Left kidney (tissue), 2 donors: ENCODE data around the gene PAPSS2. TPM values are rescaled to one million over a fixed set of nuclear protein-coding genes. Genes with fewer than 3 reads are reported as not detected.

Experiments
- DNase-seq: peaks from one replicate; pipeline ENCODE4 v3.0.0-alpha.2; 2013
- polyA plus RNA-seq: library from polyadenylated mRNA; unstranded; fragments of 120-200 nt; gene quantifications from one replicate; pipeline ENCODE4 v1.2.1, GENCODE V29; 2013; ENCODE audit not compliant: insufficient read length

Gene PAPSS2
- polyA plus RNA-seq, 1 donor, result 37.2 TPM

DNA sequence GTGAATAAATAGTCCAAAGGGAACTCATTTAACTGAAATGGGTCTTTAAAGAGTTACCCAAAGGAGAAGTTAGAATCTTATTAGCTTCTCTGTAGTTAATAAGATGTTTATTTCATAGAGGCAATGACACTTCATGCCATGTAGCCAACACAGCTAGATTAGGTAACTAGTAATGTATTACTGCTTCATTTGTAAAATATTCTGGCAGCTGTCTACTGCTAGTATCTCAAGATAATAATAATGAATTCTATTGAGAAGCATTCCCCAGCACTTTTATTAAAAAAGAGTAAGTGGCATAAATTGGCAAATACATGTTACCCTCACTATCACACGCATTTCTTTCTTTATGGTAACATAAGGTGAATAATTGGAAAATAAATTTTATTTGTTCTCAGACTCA, 10.1 kb downstream of the PAPSS2 start:
- no peak for DNase-seq

DNA sequence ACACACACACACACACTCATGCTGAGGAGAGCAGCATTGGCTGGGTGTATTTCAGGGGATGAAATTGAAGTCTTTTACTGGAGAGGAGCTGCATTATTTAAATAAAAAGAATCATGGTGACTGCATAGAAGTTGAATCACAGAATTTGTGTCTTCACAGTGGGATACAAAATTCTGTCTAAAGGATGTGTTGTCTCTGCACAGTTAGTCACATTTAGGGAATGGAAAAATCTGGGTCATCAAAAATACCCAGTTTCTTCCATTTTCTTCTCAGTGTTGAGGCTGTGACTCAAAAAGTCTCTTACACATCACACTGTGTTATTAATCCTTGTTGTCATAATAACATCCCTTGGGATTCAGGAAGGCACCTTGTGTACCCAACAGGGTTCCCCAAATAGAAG, 10.9 kb downstream of the PAPSS2 start:
- DNase-seq, result no peak

DNA sequence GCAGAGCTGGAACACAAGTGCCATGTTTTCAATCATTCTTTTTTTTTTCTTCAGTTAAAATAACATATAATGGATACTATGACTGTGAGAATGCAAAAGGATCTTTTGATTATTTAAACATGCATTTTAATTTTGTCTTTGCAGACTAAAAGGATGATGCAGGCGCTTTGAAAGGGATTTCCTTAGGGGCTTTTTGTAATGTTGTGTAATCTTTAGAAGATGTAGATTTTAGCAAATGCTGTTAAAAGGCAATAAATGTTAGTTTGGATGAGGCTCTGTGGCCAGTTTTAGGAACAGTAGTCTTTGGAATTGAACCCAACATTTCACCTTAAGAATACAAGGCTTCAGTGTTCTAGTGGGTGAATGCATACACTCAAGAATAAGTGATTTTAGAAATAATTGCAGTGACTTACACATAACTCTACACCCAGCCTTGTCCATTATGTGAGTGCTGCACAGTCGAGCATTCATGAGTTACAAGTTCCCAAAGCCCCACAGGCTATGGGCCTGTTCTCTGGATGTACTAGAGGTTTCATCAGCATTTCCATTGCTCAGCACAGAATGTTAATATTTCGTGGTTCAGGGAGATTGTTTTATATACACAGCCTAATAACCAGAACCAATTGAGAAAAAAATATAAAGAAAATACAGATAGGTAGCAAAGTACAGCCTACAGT, 11.6 kb downstream of the PAPSS2 start:
- DNase-seq, result no peak

DNA sequence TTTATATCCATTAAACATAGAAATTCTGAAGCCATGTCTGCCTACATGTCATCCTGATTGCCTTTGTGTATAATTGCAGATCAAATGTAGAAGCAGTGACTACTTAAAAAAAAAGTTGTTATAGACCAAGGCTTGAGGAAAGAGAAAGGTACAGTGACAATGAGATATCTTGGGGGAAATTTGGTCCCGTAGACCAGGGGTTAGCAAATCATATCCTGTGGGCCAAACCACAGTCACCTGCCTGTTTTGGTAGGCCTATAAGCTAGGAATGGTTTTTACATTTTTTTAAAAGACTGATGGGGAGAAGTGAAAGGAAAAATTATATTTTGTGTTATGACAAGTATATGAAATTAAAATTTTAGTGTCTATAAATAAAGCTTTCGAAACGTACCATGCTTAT, 12.9 kb downstream of the PAPSS2 start:
- DNase-seq, result no peak

DNA sequence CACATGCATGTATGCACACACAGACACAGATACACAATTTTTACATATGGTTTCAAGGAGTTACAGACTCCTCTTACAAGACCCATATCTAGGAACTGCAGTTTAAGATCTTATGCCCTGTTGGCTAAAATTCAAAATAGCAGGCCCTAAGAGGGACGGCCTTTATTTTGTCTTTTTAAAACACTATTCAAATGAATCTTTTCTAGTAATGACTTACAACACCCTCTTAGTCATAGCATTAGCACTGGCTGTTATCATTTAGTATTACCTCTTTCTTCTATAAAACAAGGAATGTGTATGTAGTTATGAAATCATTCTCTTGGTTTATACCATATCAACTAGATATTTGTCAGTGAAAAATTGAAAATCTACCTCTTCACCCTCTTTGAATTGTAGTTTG, 15.3 kb downstream of the PAPSS2 start:
- no peak for DNase-seq

DNA sequence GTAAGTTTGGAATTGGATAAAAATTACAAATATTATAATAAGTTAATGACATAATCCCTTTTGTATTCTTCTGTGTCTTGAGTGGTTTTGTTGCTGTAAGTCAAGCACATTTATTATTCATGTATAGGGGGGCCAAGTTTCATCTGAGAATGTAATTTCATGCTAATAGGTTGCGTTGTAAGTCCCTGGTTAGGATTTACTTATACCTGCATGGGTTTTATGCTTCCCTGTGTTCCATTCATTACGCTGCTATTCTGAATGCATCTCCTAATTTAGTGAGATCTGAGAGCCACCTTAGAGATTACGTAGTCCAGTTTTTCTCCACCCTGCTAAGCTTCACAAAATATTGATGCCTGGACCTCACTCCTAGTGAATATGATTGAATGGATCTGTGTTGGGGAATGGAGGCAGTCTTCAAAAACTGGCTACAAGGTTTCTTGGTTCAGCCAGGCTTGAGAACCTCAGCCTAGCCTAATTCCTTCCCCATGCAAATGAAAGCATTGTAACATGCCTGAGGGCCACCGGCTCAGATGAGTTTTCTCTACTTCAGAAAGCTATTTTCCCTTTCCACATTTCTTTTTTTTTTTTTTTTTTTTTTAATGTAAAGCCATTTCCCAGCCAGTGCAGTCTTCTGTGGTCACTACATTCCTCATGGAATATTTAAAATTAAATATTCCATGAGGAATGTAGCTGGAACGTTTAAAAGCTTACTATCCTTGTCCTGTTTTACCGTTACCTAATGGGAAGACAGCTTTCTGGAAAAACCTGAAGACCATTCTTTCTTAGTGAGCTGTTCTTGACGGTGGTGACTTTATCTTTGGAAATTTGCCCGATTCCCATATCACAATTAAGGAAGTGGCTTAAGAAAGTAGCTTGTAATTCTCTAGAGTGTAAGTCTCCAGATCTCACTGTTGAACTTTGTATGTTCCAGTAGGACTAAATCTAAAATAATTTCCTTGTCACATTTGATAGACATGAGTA, 16.0 kb downstream of the PAPSS2 start:
- no peak for DNase-seq

DNA sequence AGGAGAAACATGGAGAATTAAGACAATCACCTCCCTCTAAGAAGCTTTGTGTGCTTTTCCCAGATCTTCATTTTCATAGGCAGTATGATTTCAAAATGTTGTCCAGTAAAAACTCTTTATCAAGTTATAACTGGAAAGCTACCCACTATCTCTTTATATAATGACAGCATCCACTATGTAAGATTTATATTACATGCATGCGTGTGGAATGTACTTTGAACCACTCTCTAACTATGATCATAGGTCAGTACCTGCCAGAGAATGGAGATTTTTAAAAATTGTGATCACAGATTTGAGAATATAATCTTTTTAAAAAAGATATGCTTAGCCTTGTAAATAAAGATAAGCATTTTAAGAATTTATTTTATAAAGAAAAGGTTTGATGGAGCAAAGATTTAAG, 17.9 kb downstream of the PAPSS2 start:
- DNase-seq, result no peak

DNA sequence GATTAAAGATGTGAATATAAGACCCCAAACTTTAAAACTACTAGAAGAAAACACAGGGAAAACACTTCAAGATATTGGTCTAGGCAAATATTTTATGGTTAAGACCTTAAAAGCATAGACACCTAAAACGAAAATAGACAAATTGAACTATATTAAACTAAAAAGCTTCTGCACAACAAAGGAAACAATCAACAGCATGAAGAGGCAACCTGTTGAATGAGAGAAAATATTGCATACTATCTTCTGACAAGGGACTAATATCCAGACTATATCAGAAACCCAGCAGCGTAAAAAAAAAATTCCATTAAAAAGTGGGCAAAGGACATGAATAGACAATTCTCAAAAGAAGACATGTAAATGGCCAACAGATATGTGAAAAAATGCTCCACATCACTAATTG, 18.6 kb downstream of the PAPSS2 start:
- DNase-seq, result no peak

DNA sequence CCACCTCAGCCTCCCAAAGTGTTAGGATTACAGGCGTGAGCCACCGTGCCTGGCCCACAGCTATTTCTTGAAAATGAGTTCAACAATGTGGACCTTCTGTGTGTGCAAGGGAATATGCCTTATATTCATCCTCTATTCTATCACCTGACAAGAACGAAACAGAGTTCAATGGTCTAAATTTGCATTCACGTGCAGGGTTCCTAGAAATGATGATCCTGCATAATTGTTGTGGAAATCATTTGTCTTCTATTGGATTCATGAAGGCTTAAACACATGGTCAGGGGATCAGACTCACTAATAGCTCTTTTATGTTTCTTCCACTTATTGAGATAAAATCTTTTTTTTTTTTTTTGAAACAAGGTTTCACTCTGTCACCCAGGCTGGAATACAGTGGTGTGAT, 23.7 kb downstream of the PAPSS2 start:
- no peak for DNase-seq

DNA sequence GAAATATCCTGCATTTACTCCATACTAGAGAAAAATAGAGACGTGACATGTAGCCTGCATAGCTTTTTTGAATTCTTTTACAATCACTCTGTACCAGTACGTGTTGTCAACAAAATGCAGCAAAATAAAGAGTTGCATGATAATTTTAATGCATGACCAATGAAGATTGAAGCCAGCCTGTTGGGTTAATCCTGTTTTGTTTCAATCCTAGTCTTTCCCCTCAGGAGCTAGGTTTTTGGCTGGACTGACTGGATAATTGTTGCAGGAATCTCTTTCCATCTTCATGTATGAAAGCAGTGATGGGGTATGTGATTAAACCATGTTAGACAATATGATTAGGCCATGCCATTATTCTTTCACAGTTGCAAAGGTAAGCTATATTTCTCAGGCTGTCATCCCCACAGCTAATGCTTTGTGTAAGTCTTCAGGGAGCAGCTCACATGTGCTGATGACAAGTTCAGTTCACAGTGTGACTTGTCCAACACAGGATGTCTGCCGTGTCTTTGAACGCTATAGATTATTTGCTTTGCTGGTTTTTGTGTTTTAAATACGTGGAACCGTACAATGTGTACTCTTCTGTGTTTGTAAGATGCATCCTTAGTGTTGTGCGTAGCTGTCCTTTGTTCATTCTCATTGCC, 24.4 kb downstream of the PAPSS2 start:
- DNase-seq, result no peak

DNA sequence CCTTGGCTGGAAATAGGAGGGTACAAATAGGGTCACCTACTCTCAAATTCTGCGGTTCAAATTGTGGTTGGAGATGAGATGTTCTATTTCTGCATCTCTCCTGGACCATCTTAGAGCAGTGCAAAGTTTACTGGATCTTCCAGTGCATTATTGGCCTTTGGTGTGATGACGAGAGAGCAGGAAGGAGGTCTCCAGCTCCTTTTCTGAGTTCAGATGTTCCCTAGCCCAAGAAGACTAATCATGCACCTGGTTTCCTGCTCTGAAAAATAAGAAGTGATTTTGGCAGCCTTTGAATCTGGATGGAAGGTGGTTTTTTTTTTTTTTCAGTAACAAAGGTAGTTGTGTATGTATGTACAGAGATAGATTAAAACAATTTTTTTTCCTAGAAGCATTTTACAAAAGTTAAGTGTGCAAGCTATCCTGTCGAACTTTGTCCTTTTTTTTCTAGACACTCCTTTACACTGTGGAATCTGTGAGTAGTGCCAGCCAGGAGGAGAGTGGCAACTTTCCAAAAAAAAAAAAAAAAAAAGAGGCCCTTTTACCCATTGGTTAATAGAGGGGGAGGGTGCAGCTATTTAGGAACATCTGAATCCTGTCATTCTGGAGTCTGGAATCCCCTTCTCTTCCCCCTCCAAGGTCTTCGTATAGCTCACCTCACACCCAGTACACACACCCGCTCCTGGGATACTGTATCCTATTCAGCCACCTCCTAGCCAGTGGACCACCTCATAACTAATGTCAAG, 26.3 kb downstream of the PAPSS2 start:
- DNase-seq, result no peak

DNA sequence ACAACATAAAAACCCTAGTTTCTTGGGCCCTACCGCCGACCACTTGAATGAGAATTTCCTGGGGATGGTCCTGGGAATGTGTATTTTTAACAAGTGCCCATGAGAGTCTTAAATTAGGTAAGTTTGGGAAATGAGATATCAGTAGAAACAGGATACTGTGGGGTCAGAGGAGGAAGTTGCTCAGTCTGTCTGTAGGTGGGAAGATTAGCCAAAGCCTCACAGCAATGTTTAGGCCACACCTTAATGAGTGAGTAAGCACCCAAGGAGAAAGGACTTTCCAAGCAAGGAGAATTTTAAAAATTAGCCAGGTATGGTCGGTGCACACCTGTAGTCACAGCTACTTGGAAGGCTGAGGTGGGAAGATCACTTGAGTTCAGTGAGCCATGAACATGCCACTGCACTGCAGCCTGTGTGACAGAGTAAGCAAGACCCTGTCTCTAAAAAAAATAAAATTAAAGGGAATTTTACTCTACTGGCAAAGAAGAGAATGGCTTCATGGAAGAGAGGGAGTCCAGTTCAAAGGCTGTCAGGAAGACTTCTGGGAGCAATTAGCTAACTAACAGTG, 31.9 kb downstream of the PAPSS2 start:
- no peak for DNase-seq

DNA sequence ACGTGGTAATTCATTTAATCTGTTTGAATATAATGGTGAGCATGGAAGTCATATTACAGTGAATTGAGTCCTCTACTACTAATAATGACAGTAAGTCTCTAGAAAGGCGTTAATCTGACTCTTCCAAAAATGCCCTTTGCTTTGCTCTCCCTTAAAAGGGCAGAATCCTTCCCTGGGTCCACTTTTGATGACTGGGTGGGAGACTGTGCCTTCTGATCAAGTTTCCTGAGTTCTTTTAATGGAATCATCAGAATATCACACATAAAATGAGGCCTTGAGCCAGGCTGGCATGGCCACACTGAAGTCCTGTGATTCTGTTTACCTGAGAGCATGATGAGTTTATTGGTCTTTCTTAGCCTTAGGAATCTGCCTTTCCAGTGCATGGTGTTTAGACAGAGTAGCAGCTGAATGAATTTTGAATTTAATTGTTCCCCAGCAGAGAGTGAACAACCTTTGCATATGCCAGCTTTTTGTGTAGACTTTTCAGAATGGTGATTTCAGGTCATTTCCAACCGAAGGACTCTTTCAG, 33.3 kb downstream of the PAPSS2 start:
- DNase-seq, result no peak

DNA sequence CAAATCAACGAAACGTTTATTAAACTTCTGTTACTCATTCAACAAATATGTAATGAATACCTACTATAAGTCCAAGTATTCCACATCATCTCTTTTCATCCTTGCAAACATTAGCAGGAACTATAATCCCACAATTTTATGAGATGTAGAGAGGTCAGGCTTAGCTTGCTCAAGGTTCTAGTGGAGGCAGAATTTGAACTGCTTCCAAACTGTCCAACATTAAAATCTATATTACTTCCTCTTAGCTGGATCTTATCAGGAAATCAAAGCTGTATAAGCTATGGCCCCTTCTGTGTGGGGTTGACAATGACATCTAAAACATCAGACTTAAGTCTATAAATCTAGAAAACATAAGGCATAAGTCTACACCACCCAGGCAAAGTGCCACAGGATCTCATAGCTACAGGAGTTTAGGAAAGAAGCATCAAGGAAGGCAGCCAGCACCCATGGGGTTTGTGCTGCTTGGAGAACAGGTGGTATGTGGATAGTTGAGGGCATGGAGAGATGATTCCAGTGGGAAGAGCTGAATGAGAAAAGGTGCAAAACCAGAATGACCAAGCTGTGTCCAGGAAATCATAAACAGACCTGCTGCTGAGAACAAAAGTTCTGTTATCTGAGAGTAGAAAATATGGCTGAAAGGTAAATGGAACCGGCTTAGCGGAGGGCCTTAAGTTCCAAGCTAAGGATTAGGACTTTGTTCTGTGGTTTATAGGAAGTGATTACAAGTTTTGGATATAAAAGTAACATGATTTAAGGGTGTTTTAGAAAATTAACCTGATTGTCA, 34.5 kb downstream of the PAPSS2 start:
- DNase-seq, result no peak

DNA sequence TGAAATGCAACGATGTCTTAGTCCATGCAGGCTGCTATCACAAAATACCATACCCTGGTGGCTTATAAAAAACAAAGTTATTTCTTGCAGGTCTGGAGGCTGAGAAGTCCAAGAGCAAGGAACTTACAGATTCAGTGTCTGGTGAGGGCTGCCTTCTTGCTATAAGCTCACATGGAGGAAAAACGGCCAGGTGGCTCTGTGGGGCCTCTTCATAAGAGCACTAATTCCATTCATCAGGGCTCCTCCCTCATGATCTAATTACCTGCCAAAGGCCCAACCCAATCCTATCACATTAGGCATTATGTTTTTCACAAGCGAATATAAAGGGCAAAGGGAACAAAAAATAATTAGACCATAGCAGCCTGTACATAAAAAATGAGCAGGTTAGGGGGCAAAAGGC, 35.4 kb downstream of the PAPSS2 start:
- no peak for DNase-seq

DNA sequence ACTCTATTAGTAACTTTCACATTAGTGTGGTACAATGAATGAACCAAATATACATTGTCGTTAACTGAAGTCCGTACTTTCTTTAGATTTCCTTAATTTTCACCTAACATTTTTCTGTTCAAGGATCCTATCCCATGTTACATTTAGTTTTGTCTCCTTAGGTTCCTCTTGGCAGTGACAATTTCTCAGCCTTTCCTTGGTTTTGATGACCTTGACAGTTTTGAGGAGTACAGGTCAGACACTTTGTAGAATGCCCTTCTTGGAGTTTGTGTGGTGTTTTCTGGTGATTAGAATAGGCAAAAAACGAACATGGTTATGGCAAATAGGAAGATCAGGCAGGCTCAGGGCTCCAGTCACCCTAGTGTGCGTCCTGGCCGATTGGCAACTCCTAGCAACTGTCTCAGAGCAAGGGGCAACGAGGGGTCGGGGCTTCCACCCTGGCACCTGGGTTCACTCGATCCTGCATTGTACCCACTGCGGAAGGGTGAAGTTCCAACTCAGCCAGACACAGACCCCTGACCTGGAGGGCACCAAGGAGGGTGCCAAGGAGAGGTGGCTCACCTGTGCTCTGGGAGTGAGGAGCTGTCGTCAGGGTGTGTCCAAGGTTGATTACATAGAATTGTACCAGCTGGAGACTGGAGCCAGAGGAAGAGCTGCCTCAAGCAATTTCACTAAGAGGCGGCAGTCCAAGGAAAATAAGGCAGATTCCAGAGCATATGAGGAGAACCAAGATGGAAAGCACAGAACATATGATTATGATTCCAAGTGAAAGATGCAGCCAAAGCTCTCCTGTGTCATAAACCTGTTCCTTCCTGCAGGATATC, 37.5 kb downstream of the PAPSS2 start:
- DNase-seq, result no peak

DNA sequence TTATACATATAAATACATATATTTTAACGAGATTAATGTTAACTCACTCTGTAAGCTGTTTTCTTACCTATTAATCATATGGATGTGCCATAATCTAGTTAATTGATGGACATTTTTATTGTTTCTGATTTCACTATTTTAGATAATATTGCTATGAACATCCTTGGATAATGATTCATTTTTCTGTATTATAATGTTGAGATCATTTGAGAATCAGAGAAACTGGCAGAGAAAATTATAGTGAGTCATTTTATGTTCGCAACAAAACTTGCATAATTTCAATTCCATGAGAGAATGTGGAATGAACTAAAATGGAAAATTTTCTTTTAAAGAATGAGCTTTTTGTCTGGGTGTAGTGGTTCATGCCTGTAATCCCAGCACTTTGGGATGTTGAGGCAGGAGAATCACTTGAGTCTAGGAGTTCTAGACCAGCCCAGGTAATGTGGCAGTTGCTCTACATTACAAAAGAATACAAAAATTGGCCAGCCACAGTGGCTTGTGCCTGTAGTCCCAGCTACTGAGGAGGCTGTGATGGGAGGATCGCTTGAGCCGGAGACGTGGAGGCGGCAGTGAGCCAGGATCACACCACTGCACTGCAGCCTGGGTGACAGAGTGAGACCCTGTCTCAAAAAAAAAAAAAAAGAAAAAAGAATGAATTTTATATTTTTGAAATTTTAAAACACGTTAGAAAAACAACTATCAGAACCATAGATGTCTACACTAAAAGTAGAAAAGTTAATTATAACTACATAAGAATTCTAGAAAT, 40.5 kb downstream of the PAPSS2 start:
- no peak for DNase-seq

DNA sequence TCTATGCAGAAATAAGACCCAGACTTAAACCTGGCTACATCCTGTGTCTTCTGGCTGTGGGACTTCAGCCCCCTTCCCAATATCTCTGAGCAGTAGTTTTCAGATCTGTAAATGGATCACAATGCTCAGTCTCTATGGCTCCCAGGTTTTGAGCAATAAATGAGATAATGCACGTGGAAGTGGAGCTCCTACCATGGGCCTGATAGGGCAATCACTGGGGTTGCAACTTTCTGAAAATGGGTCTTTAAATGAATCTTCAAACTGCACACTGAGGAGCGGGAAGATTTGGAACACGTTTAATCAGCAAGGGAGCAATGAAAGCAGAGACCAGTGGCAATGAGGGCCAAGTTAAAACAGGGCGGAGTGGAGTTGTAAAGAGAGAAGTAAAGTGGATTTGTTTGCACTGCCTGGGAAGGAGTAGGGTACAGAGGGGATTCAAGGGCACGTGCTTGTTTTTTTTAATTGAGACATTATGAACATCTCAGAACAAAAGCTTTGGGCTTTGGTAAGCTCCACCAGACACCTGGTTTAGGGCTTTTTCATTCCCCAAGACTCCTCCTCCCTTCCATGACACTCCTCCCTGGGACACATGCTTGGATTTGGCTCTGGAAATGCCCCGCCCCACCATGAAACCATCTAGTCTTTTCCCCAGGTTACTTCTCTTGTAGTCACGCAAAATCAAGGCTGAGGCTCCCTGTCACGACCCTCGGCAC, 42.7 kb downstream of the PAPSS2 start:
- no peak for DNase-seq

DNA sequence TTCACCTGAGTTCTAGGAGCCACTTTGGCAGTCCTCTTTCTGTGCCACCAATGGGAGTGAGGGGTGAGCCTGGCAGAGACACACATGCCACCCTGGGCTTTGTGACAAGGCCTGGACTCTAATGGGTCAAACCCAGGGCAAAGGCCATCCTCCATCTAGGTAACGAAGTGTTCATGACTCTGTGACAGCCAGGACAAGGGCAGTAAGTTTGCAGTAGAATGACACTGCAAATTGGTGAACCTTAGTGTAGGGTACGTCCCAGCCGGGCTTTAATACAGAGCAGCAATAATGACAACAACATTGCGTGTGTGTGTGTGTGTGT, 43.3 kb downstream of the PAPSS2 start:
- DNase-seq, result no peak
